ENCODE results near the gene FOXP1.

The FOXP1 gene

GRCh38 chr3:71421820-71422566 lies 161.5 kb downstream of the FOXP1 start:
- DNase-seq = no peak

- no peak for DNase-seq
Measured at GRCh38 chr3:71421475-71421819, 162.1 kb downstream of the FOXP1 start.

GRCh38 chr3:71419369-71419768 lies 164.2 kb downstream of the FOXP1 start:
- DNase-seq = no peak

GRCh38 chr3:71417791-71418190 lies 165.7 kb downstream of the FOXP1 start:
- DNase-seq = no peak

- DNase-seq = peak in 1 of 2 experiments; percentile 15
Measured at GRCh38 chr3:71416876-71417275, 166.7 kb downstream of the FOXP1 start.

- DNase-seq = no peak
Measured at GRCh38 chr3:71415681-71416122, 167.8 kb downstream of the FOXP1 start.

GRCh38 chr3:71414189-71414927 lies 169.2 kb downstream of the FOXP1 start:
- DNase-seq = no peak

GRCh38 chr3:71413572-71413971 lies 170.0 kb downstream of the FOXP1 start:
- no peak for DNase-seq

- DNase-seq = no peak
Measured at GRCh38 chr3:71409352-71409751, 174.2 kb downstream of the FOXP1 start.

- DNase-seq = no peak
Measured at GRCh38 chr3:71408903-71409302, 174.6 kb downstream of the FOXP1 start.

- DNase-seq = no peak
Measured at GRCh38 chr3:71407823-71408222, 175.7 kb downstream of the FOXP1 start.

GRCh38 chr3:71406972-71407810 lies 176.3 kb downstream of the FOXP1 start:
- DNase-seq = no peak

GRCh38 chr3:71402911-71403310 lies 180.6 kb downstream of the FOXP1 start:
- DNase-seq = no peak

GRCh38 chr3:71402280-71402679 lies 181.2 kb downstream of the FOXP1 start:
- no peak for DNase-seq

- no peak for DNase-seq
Measured at GRCh38 chr3:71401695-71402231, 181.8 kb downstream of the FOXP1 start.

GRCh38 chr3:71400986-71401451 lies 182.5 kb downstream of the FOXP1 start:
- DNase-seq = no peak

GRCh38 chr3:71399478-71399877 lies 184.1 kb downstream of the FOXP1 start:
- DNase-seq = no peak

GRCh38 chr3:71398157-71398836 lies 185.2 kb downstream of the FOXP1 start:
- DNase-seq = no peak

GRCh38 chr3:71397726-71398125 lies 185.8 kb downstream of the FOXP1 start:
- no peak for DNase-seq

- peak; percentile 22 to 47 for DNase-seq
Measured at GRCh38 chr3:71397046-71397445, 186.5 kb downstream of the FOXP1 start.

GRCh38 chr3:71395927-71396695 lies 187.4 kb downstream of the FOXP1 start:
- DNase-seq = peak in 1 of 2 experiments; percentile 20

GRCh38 chr3:71395470-71395869 lies 188.1 kb downstream of the FOXP1 start:
- no peak for DNase-seq
